Measurements from ENCODE around the gene DAAM1.

- no peak for TF ChIP-seq POLR2A (IDR thresholded peaks at IDR 0.05)
- TF ChIP-seq, protein P1, sequence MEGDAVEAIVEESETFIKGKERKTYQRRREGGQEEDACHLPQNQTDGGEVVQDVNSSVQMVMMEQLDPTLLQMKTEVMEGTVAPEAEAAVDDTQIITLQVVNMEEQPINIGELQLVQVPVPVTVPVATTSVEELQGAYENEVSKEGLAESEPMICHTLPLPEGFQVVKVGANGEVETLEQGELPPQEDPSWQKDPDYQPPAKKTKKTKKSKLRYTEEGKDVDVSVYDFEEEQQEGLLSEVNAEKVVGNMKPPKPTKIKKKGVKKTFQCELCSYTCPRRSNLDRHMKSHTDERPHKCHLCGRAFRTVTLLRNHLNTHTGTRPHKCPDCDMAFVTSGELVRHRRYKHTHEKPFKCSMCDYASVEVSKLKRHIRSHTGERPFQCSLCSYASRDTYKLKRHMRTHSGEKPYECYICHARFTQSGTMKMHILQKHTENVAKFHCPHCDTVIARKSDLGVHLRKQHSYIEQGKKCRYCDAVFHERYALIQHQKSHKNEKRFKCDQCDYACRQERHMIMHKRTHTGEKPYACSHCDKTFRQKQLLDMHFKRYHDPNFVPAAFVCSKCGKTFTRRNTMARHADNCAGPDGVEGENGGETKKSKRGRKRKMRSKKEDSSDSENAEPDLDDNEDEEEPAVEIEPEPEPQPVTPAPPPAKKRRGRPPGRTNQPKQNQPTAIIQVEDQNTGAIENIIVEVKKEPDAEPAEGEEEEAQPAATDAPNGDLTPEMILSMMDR (IDR thresholded peaks at IDR 0.05) = no peak
- no peak for TF ChIP-seq POLR2AphosphoS5 (IDR thresholded peaks at IDR 0.05; ENCODE audit: insufficient read depth in 1 of 2, low read depth in 1 of 2)
Measured at GRCh38 chr14:59313658-59314608, 125.5 kb downstream of the DAAM1 start.
